A673 (cell line): ENCODE data around the gene CCNK. TPM values are rescaled to one million over a fixed set of nuclear protein-coding genes. Genes with fewer than 3 reads are reported as not detected.

Experiments
- BruUV-seq: library from RNA; stranded (reverse); fragments of 400-500 nt; replicated peaks from 2 replicates; lab custom pipeline; 2021; lab: Mats Ljungman, UMichigan
- CTCF ChIA-PET: fragments of 300-600 bp; sonication (Branson Sonifier 250); formaldehyde crosslinking; loops from one replicate; lab custom pipeline; 2022; ENCODE audit warnings: antibody characterized with exemption; lab: Charles Lee
- POLR2A ChIA-PET: fragments of 300-600 bp; sonication (Branson Sonifier 250); formaldehyde crosslinking; loops from one replicate; lab custom pipeline; 2022; ENCODE audit warnings: antibody characterized with exemption; ENCODE audit not compliant: low non-redundant PET; lab: Charles Lee
- DNase-seq: peaks from one replicate; pipeline ENCODE4 v3.0.0-alpha.2; 2015; ENCODE audit warnings: low spot score
- H3K27ac ChIP-seq: fragments of 200-600 bp; sonication (generic); 2 replicates; pipeline ENCODE4 v1.5.1; 2016; ENCODE audit warnings: mixed run types, low read depth, mild to moderate bottlenecking, mixed read lengths, antibody characterized with exemption, low read length; ENCODE audit not compliant: poor library complexity, severe bottlenecking
- H3K27me3 ChIP-seq: fragments of 200-600 bp; sonication (generic); replicated peaks from 2 replicates; pipeline ENCODE4 v1.6.1; 2017; ENCODE audit warnings: mixed run types, low read depth, mild to moderate bottlenecking, mixed read lengths, antibody characterized with exemption, low read length; ENCODE audit not compliant: insufficient read depth, poor library complexity
- H3K36me3 ChIP-seq: fragments of 200-600 bp; sonication (generic); 2 replicates; pipeline ENCODE4 v1.6.1; 2016; ENCODE audit warnings: mixed run types, mild to moderate bottlenecking, mixed read lengths, antibody characterized with exemption, low read length; ENCODE audit not compliant: insufficient read depth, poor library complexity, severe bottlenecking
- H3K4me1 ChIP-seq: fragments of 200-600 bp; sonication (generic); 2 replicates; pipeline ENCODE4 v1.6.1; 2017; ENCODE audit warnings: mixed run types, mild to moderate bottlenecking, mixed read lengths, antibody characterized with exemption, low read length; ENCODE audit not compliant: insufficient read depth, poor library complexity, severe bottlenecking
- H3K4me3 ChIP-seq: fragments of 200-600 bp; sonication (generic); 2 replicates; pipeline ENCODE4 v1.5.1; 2016; ENCODE audit warnings: low read depth, mixed run types, mild to moderate bottlenecking, mixed read lengths, low read length; ENCODE audit not compliant: poor library complexity, severe bottlenecking
- H3K9me3 ChIP-seq: fragments of 200-600 bp; sonication (generic); 2 replicates; pipeline ENCODE4 v1.6.1; 2016; ENCODE audit warnings: mixed run types, low read depth, mild to moderate bottlenecking, mixed read lengths, antibody characterized with exemption, low read length; ENCODE audit not compliant: poor library complexity, severe bottlenecking
- EZH2 ChIP-seq: fragments of 200-600 bp; sonication (generic); IDR thresholded peaks from 2 replicates; pipeline ENCODE4 v1.6.1; 2017; ENCODE audit warnings: borderline replicate concordance, low read depth, mild to moderate bottlenecking, mixed read lengths, antibody characterized with exemption, low read length; ENCODE audit not compliant: poor library complexity, severe bottlenecking
- intact Hi-C: fragments of 100-400 bp; cut with micrococcal nuclease; formaldehyde crosslinking; loops from one replicate; pipeline ENCODE4 v1.10.0; 2022; ENCODE audit not compliant: unreplicated experiment
- total RNA-seq: library from RNA; stranded (reverse); gene quantifications from 2 replicates; pipeline ENCODE4 v1.2.3, GENCODE V29; 2021
- TF ChIP-seq, protein P1 (sequence below): fragments of 300-800, 200-600 bp; sonication (generic); conservative IDR thresholded peaks from 2 replicates; pipeline ENCODE4 v1.5.1; 2017; ENCODE audit warnings: low read depth, mild to moderate bottlenecking, antibody characterized with exemption, low read length, moderate library complexity, mixed read lengths

CCNK gene
- total RNA-seq, 1 experiment from 2014 or later, result 88.0 TPM

GRCh38 chr14:99481745-99482099, 513 bp downstream of the CCNK start:
- ChIA-PET CTCF (no interaction called here), POLR2A (no interaction called here)
- intact Hi-C loops, result no loop called here
- Histone ChIP-seq H3K27me3 (no peaks in the 10 kb centered on the region), H3K9me3 (no peaks in the 10 kb centered on the region), H3K4me1 (peaks cover 26% of the 10 kb centered on the region), H3K4me3 (peak overlapping the region; percentile 93), H3K27ac (peak overlapping the region; percentile 93), H3K36me3 (no peaks in the 10 kb centered on the region)
- peak; percentile 33 for DNase-seq
- no TSS peak for BruUV-seq
- TF ChIP-seq, protein P1, sequence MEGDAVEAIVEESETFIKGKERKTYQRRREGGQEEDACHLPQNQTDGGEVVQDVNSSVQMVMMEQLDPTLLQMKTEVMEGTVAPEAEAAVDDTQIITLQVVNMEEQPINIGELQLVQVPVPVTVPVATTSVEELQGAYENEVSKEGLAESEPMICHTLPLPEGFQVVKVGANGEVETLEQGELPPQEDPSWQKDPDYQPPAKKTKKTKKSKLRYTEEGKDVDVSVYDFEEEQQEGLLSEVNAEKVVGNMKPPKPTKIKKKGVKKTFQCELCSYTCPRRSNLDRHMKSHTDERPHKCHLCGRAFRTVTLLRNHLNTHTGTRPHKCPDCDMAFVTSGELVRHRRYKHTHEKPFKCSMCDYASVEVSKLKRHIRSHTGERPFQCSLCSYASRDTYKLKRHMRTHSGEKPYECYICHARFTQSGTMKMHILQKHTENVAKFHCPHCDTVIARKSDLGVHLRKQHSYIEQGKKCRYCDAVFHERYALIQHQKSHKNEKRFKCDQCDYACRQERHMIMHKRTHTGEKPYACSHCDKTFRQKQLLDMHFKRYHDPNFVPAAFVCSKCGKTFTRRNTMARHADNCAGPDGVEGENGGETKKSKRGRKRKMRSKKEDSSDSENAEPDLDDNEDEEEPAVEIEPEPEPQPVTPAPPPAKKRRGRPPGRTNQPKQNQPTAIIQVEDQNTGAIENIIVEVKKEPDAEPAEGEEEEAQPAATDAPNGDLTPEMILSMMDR, result no peak
- no peak for TF ChIP-seq EZH2

DNA sequence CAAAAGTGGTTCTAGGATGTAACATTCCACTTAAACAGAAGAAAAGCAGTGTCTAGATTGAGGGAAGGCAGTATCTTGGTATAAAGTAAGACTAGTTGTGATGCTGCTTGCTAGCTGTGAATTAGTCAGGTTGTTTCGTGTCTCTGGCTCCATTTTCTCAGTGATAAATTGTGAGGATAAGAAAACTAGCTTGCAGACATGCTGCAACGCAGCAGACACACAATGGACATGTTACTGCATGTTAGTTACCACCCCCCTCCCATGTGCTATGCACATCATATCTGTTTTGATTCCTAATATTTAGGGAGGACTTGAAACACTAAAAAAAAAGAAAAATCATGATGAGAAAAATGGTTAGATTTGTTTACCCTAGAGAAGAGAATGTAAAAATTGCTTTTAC, 2.9 kb downstream of the CCNK start:
- no TSS peak for BruUV-seq
- H3K9me3 ChIP-seq, result no peaks in the 10 kb centered on the region
- no peaks in the 10 kb centered on the region for H3K27me3 ChIP-seq
- DNase-seq, result no peak
- POLR2A ChIA-PET, result no interaction called here
- intact Hi-C loops, result no loop called here
- H3K4me1 ChIP-seq, result peaks cover 16% of the 10 kb centered on the region
- H3K27ac ChIP-seq, result no peak overlapping the region
- CTCF ChIA-PET, result no interaction called here
- TF ChIP-seq, protein P1, result no peak
- TF ChIP-seq EZH2, result no peak
- no peaks in the 10 kb centered on the region for H3K36me3 ChIP-seq
- no peak overlapping the region for H3K4me3 ChIP-seq

GRCh38 chr14:99497341-99497740, 16.1 kb downstream of the CCNK start:
- no peaks in the 10 kb centered on the region for H3K27me3 ChIP-seq
- POLR2A ChIA-PET, result no interaction called here
- H3K27ac ChIP-seq, result no peak overlapping the region
- no peak overlapping the region for H3K4me3 ChIP-seq
- DNase-seq, result no peak
- intact Hi-C loops, result no loop called here
- peaks cover 67% of the 10 kb centered on the region for H3K36me3 ChIP-seq
- BruUV-seq, result no TSS peak
- H3K9me3 ChIP-seq, result no peaks in the 10 kb centered on the region
- H3K4me1 ChIP-seq, result no peaks in the 10 kb centered on the region
- CTCF ChIA-PET, result no interaction called here
- no peak for TF ChIP-seq EZH2
- TF ChIP-seq, protein P1, result no peak
